ENCODE measurements around the gene APBA2.
"Not testable (repeated sequence)": the region's sequence is repeated elsewhere in the genome, so short reads cannot be mapped to it uniquely, and the experiment has no call there.

- TF ChIP-seq CTCF (IDR thresholded peaks at IDR 0.05 in 8 of 11, conservative IDR thresholded peaks at IDR 0.05 in 3 of 11); POLR2A (IDR thresholded peaks at IDR 0.05): not testable (repeated sequence)
Measured at GRCh38 chr15:28844147-28844546, 41.6 kb upstream of the APBA2 start.
